Transverse colon (tissue), 3 donors: ENCODE results near the gene AACS.

Experiments
- CTCF ChIP-seq, 5 experiments: fragments of 200-600 bp in 3 of 5; fragments of 450-650 bp in 2 of 5; sonication (generic) in 3 of 5; IDR thresholded peaks; 1 replicate in 2 of 5; 2 replicates in 3 of 5; pipeline ENCODE4 v1.5.1; 2016 to 2017; ENCODE audit warnings: antibody characterized with exemption in 5 of 5, inconsistent platforms in 3 of 5, mild to moderate bottlenecking in 2 of 5, moderate library complexity in 1 of 5
- EP300 ChIP-seq: sonication (generic); formaldehyde crosslinking; IDR thresholded peaks from one replicate; pipeline ENCODE4 v1.6.1; 2017; ENCODE audit warnings: antibody characterized with exemption, low read depth
- POLR2A ChIP-seq: fragments of 450-650 bp; IDR thresholded peaks from one replicate; pipeline ENCODE4 v1.6.1; 2016; ENCODE audit warnings: antibody characterized with exemption, mild to moderate bottlenecking, moderate library complexity

GRCh38 chr12:125070661-125071390 is 5.6 kb downstream of the AACS start:
- TF ChIP-seq EP300 (no peak), CTCF (IDR thresholded peaks at IDR 0.05) (no peak), POLR2A (no peak)
